ENCODE data around the gene GPRIN3.
"Not testable (repeated sequence)": the region's sequence is repeated elsewhere in the genome, so short reads cannot be mapped to it uniquely, and the experiment has no call there.

GPRIN3 gene

GRCh38 chr4:89226665-89227574 lies 80.7 kb downstream of the GPRIN3 start:
- in situ Hi-C loops (cut with HindIII; ENCODE audit: low sequenced_read_pairs) = no loop called here

- in situ Hi-C loops (cut with HindIII; ENCODE audit: low sequenced_read_pairs) = no loop called here
Measured at GRCh38 chr4:89222170-89222569, 85.4 kb downstream of the GPRIN3 start.

GRCh38 chr4:89221167-89221867 lies 86.3 kb downstream of the GPRIN3 start:
- in situ Hi-C loops (cut with HindIII; ENCODE audit: low sequenced_read_pairs) = no loop called here

GRCh38 chr4:89218587-89218986 lies 89.0 kb downstream of the GPRIN3 start:
- in situ Hi-C loops (cut with HindIII; ENCODE audit: low sequenced_read_pairs) = no loop called here

- in situ Hi-C loops (cut with HindIII; ENCODE audit: low sequenced_read_pairs) = no loop called here
Measured at GRCh38 chr4:89217604-89218003, 90.0 kb downstream of the GPRIN3 start.

- in situ Hi-C loops (cut with HindIII; ENCODE audit: low sequenced_read_pairs) = no loop called here
Measured at GRCh38 chr4:89216866-89217265, 90.7 kb downstream of the GPRIN3 start.

- in situ Hi-C loops (cut with HindIII; ENCODE audit: low sequenced_read_pairs) = no loop called here
Measured at GRCh38 chr4:89216422-89216821, 91.2 kb downstream of the GPRIN3 start.

- in situ Hi-C loops (cut with HindIII; ENCODE audit: low sequenced_read_pairs) = no loop called here
Measured at GRCh38 chr4:89215736-89216135, 91.9 kb downstream of the GPRIN3 start.

- in situ Hi-C loops (cut with HindIII; ENCODE audit: low sequenced_read_pairs) = no loop called here
Measured at GRCh38 chr4:89214308-89214707, 93.3 kb downstream of the GPRIN3 start.

GRCh38 chr4:89213382-89213701 lies 94.3 kb downstream of the GPRIN3 start:
- in situ Hi-C loops (cut with HindIII; ENCODE audit: low sequenced_read_pairs) = no loop called here

GRCh38 chr4:89212666-89213381 lies 94.8 kb downstream of the GPRIN3 start:
- in situ Hi-C loops (cut with HindIII; ENCODE audit: low sequenced_read_pairs) = no loop called here

- in situ Hi-C loops (cut with HindIII; ENCODE audit: low sequenced_read_pairs) = no loop called here
Measured at GRCh38 chr4:89204624-89205023, 103.0 kb downstream of the GPRIN3 start.

GRCh38 chr4:89203902-89204301 lies 103.7 kb downstream of the GPRIN3 start:
- in situ Hi-C loops (cut with HindIII; ENCODE audit: low sequenced_read_pairs) = no loop called here

- in situ Hi-C loops (cut with HindIII; ENCODE audit: low sequenced_read_pairs) = not testable (repeated sequence)
Measured at GRCh38 chr4:89199394-89199793, 108.2 kb downstream of the GPRIN3 start.

GRCh38 chr4:89197920-89198319 lies 109.7 kb downstream of the GPRIN3 start:
- in situ Hi-C loops (cut with HindIII; ENCODE audit: low sequenced_read_pairs) = no loop called here

- in situ Hi-C loops (cut with HindIII; ENCODE audit: low sequenced_read_pairs) = no loop called here
Measured at GRCh38 chr4:89196745-89197144, 110.9 kb downstream of the GPRIN3 start.

- in situ Hi-C loops (cut with HindIII; ENCODE audit: low sequenced_read_pairs) = no loop called here
Measured at GRCh38 chr4:89196056-89196674, 111.4 kb downstream of the GPRIN3 start.

GRCh38 chr4:89193843-89194242 lies 113.8 kb downstream of the GPRIN3 start:
- in situ Hi-C loops (cut with HindIII; ENCODE audit: low sequenced_read_pairs) = no loop called here

Measured in endothelial cell of hepatic sinusoid (primary cell).